ENCODE measurements around the gene HECTD4. TPM values are rescaled to one million over a fixed set of nuclear protein-coding genes. Genes with fewer than 3 reads are reported as not detected.
"Not testable (repeated sequence)": the region's sequence is repeated elsewhere in the genome, so short reads cannot be mapped to it uniquely, and the experiment has no call there.

The HECTD4 gene
- total RNA-seq, 1 donor from 2014 or later, result 16.7 TPM

DNA sequence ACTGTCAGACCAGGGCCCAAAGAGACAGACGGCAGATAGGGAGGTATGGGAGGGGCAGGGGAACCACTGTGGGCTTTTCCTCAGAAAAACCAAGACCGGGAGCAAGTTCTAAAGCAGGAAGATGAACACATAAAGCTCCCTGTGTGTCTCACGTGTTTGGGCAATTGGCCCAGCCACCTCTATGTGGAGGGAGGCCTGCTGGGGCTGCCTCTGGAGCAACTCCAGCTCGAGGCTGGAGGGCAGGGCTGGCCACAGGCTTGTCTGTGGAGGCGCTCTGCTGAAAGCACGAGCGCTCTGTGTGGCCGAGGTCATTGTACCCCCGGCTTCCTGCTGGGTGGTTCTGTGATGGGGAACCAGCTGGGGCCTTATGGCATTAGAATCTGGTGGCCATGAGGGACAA lies 220.5 kb downstream of the HECTD4 start:
- no peak for DNase-seq (ENCODE audit: low read depth in 2 of 2)

DNA sequence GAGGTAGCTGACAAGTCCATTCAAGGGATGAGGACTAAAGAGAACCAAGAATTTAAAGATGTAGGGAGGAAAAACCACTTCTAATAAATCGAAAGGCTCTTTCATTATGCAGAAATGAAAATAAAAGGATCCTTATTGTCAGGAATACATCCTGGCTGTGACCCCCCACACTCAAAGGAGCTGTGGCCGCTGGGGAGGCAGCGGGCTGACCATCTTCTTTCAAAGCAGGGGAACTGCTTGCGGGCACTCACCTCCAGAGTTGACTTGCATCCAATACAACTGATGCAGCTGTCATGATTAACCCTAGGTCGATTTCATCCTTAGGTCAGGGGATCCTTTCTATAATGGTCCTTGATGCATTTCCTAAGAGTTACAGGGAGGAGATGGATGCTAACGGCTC lies 221.6 kb downstream of the HECTD4 start:
- no peak for DNase-seq (ENCODE audit: low read depth in 2 of 2)

DNA sequence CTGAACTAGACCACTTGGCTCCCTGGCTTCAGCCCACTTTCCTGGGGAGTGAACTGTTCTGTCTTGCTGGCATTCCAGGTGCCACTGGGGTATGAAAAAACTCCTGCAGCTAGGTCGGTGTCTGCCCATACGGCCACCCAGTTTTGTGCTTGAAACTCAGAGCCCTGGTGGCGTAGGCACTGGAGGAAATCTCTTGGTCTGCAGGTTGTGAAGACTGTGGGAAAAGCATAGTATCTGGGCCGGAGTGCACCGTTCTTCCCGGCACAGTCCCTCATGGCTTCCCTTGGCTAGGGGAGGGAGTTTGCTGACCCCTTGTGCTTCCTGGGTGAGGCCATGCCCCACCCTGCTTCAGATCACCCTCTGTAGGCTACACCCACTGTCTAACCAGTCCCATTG lies 223.1 kb downstream of the HECTD4 start:
- DNase-seq (ENCODE audit: low read depth in 2 of 2), result no peak

DNA sequence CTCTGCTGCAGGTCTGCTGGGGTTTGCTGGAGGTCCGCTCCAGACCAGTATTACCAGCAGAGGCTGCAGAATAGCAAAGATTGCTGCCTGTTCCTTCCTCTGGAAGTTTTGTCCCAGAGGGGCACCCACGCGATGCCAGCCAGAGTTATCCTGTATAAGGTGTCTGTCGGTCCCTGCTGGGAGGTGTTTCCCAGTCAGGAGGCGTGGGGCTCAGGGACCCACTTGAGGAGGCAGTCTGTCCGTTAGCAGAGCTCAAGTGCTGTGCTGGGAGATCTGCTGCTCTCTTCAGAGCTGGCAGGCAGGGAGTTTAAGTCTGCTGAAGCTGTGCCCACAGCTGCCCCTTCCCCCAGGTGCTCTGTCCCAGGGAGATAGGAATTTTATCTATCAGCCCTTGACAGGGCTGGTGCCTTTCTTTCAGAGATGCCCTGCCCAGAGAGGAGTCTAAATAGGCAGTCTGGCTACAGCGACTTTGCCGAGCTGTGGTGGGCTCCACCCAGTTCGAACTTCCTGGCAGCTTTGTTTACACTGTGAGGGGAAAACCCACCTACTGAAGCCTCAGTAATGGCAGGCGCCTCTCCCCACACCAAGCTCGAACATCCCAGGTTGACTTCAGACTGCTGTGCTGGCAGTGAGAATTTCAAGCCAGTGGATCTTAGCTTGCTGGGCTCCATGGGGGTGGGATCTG lies 223.6 kb downstream of the HECTD4 start:
- not testable (repeated sequence) for DNase-seq (ENCODE audit: low read depth in 2 of 2)

DNA sequence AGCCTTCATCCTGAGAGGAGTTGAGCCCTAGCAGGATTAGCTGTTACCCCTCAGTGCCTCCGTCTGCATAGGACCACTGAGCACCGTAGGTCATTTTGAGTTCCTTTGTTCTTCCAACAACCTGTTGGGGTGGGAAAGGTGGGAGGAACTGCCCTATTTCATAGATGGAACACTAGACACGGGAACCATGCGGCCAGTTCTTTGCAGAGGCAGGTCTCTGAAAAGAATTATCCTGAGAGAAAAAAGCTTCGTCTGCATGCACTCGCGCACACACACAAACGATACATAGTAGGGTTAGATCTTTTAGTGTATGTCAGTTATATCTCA lies 228.4 kb downstream of the HECTD4 start:
- no peak for DNase-seq (ENCODE audit: low read depth in 2 of 2)

DNA sequence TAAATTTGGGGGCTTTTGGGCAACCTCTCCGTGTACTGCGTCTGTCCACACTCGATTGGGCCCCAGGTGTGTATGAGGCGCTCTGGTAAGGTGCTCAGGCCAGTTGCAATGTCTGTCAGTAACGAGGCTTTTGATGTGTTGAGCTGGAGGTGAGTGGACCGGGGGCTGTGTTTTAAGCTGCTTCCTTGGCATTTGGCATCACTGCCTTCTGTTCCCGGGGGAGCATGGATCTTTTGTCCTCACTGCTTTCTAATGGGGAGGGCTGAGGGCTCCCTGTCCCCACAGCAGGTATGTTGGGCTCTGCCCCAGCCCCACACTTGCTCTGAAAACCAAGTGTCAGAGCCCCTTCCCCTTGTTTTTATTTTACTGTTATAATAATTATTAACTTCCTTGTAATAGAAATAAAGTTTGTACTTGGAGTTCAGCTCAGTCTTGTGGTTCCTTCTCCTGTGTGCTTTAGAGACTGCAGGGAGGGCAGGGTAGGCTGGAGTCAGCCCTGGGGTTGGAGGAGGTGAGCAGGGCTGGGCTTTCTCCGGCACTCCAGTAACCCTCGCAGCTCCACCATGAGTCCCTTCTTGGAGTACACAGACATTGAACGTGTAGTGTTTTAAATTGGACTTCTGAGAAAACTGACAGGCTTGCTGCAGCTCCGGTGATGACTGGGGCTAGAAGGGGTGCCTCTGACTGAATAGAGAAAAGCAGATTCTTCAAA lies 228.9 kb downstream of the HECTD4 start:
- no peak for DNase-seq (ENCODE audit: low read depth in 2 of 2)

DNA sequence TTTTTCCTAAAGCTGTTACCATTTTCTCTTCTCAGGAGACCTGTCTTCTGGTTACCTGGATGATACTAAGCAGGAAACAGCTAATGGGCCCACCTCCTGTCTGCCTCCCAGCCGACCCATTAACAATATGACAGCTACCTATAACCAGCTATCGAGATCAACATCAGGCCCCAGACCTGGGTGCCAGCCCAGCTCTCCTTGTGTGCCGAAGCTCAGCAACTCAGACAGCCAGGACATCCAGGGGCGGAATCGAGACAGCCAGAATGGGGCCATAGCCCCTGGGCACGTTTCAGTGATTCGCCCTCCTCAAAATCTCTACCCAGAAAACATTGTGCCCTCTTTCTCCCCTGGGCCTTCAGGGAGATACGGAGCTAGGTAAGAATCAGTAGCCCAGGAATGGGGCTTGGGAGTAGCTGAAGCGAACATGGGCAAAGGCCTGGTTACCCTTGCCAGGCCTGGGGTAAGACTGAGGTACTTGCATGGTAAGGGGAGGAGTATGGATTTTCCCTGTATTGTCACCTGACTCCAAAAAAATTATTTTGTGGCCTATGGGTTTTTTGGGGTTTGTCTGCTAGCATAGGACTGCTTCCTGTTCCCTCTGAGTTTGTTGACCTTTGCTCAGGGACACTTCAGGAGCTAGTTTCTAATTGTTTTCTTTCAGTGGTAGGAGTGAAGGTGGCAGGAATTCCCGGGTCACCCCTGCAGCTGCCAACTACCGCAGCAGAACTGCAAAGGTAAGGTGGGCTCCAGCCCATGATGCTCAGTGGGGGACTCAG lies 230.3 kb downstream of the HECTD4 start:
- DNase-seq (ENCODE audit: low read depth in 2 of 2), result no peak

DNA sequence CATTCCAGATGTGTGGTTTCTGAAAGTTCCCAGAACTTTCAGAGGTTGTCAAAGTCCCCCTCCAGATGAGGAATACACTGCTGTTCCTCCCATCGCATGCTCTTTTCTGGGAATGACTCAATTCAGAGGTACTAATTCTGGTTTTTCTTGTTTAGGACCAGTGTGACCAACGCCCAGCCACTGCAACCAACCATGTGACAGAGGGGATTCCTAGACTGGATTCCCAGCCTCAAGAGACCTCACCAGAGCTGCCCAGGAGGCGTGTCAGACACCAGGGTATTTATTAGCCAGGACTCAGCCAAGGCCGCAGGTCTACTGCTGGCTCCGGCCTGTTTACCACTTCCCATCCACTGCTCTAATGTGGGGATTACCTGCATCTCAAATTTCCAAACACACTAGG lies 232.6 kb downstream of the HECTD4 start:
- no peak for DNase-seq (ENCODE audit: low read depth in 2 of 2)

DNA sequence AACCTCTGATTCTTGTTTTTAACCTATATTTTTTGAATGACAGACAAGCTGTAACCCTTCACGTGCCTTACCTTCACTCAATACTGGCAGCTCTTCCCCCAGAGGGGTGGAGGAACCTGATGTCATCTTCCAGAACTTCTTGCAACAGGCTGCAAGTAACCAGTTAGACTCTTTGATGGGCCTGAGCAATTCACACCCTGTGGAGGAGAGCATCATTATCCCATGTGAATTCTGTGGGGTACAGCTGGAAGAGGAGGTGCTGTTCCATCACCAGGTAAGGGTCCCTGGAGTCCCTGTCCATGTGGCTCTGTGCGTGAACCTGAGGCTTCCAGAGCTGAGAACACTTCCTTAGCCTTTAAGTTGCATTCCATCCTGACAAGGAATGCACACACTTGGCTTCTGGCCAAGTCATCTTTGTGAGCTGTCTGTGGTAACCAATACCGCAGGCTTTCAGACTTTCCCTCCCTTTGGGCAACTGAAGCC lies 234.2 kb downstream of the HECTD4 start:
- peak in 1 of 2 donors; percentile 65 for DNase-seq (ENCODE audit: low read depth in 2 of 2)

DNA sequence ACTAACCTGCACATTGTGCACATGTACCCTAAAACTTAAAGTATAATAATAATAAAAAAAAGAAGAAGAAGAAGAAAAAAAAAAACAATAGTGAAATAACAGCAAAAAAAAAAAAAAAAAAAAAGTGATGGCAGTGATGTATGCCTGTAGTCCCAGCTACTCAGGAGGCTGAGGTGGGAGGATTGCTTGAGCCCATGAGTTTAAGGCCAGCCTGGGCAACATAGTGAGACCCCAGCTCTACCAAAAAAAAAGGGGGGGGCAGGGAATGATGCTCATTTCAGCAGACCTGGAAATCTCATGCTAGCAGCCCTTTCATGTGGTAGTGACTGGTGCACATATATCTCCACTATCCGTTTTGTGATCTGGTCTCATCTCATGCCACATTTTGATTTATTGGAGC lies 236.1 kb downstream of the HECTD4 start:
- DNase-seq (ENCODE audit: low read depth in 2 of 2), result no peak

DNA sequence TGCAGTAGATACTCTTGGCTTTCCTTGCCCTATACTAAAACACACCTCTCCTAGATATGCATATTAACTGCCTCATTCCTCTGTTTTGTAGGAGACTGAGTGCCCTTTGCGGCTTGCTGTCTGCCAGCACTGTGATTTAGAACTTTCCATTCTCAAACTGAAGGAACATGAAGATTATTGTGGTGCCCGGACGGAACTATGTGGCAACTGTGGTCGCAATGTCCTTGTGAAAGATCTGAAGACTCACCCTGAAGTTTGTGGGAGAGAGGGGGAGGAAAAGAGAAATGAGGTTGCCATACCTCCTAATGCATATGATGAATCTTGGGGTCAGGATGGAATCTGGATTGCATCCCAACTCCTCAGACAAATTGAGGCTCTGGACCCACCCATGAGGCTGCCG lies 241.5 kb downstream of the HECTD4 start:
- no peak for DNase-seq (ENCODE audit: low read depth in 2 of 2)

DNA sequence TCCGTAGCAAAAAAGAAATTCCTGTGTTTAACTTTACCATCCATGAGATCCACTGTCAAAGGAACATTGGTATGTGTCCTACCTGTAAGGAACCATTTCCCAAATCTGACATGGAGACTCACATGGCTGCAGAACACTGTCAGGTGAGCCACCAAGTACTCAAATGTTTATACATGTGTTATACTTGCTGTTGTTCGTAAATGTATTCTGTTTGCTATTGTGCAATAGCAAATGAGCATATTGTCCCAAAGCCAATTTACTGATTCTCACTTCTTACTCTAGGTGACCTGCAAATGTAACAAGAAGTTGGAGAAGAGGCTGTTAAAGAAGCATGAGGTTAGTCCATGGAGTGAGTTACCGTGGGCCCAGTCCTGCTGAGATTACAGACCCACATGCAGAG lies 247.5 kb downstream of the HECTD4 start:
- no peak for DNase-seq (ENCODE audit: low read depth in 2 of 2)

DNA sequence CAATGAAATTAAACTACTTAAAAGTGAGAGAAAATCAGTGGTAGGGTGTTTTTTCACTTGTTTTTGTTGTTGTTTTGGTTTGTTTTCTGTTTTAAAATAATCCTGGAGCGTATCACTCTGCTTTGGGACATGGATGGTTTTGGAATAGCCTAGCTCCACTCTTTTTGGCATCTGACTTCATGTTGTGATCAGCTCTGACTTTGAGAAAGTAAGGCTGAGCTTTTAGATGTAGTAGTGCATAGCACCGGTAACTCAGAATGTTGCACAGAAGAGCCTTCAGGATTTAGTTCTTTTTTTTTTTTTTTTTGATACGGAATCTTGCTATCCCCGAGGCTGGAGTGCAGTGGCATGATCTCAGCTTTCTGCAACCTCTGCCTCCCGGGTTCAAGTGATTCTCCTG lies 248.8 kb downstream of the HECTD4 start:
- no peak for DNase-seq (ENCODE audit: low read depth in 2 of 2)

DNA sequence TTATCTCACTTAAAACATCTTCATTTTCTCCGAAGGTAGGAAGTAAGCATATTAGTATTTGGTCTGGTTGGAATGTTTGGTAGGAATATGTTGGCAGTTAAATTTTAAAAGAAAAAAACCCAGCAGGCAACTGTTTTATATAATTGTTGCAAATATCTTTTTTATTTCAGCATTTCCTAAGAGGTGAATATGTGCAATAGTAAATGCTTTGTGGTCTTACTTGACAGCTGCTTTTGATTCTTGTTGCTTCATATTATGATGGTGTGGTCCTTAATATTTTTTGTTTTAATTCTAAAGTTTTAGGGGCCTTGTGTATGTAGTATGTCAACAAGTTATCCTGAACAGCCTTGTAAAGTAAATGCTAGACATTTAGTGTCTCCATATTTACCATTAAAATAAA lies 250.5 kb downstream of the HECTD4 start:
- no peak for DNase-seq (ENCODE audit: low read depth in 2 of 2)

DNA sequence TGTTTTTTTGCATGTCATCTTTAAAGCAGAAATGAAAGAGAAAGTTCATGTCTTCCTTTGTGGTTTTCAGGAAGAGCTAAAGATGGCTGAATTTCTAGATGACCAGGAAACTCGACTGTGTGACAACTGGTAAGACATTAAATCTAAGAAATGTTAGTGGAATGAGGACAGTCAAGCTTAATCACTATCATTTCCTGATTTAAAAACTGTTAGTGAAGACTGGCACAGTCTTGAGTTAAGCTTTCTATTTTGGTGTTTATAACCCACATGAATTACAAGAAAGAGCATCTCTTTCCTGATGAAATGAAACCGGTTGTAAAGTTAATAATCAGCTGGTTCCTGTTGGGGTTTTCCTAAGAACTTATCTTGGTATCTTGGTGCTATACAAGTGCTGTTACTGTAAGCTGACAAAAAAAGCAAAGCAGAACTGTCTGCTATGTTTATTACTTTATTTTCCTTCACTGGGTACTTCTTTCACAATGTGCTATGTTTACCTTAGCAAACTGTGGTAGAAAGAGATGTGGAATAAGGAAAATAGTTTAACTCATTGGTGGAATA lies 251.7 kb downstream of the HECTD4 start:
- DNase-seq (ENCODE audit: low read depth in 2 of 2), result peak; percentile 32 to 78

DNA sequence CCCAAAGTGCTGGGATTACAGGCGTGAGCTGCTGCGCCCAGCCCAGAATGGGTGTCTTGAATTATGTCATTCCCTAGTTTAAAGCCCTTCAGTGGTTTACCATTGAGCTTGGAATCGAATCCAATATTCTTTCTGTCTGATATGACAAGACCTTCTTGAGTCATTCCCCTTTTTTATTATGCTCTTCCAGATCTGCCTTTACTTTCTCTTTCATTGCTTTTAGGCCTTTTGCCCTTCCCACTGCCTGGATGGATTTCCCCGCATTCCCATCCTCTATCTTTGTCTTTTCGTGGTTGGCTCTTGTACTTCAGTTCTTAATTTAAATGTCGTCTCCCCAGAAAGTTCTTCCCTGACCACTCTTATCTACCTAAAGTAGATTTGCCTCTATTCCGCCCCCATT lies 255.3 kb downstream of the HECTD4 start:
- peak in 1 of 2 donors; percentile 23 for DNase-seq (ENCODE audit: low read depth in 2 of 2)

DNA sequence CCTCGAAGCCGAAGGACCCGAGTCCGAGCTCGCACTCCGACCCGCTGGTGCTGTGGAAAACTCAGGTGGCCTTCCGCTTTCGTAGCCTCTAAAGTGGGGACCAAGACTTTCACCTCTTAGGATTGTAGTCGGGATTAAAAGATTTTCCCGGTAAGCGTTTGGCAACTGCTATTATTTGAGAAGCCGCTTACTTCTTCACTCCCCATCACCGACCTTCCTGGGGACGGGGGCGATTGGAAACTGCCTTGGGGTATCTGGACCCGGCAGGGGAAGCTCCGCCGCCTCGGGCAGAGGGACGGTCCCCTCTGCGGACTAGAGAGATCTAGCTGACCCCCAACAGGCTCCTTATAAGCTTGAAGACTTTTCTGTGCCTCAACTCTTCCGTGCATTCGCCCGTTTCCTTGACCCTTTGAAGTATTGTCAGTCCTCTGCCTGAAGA lies 256.2 kb downstream of the HECTD4 start:
- peak in 1 of 2 donors; percentile 14 for DNase-seq (ENCODE audit: low read depth in 2 of 2)

DNA sequence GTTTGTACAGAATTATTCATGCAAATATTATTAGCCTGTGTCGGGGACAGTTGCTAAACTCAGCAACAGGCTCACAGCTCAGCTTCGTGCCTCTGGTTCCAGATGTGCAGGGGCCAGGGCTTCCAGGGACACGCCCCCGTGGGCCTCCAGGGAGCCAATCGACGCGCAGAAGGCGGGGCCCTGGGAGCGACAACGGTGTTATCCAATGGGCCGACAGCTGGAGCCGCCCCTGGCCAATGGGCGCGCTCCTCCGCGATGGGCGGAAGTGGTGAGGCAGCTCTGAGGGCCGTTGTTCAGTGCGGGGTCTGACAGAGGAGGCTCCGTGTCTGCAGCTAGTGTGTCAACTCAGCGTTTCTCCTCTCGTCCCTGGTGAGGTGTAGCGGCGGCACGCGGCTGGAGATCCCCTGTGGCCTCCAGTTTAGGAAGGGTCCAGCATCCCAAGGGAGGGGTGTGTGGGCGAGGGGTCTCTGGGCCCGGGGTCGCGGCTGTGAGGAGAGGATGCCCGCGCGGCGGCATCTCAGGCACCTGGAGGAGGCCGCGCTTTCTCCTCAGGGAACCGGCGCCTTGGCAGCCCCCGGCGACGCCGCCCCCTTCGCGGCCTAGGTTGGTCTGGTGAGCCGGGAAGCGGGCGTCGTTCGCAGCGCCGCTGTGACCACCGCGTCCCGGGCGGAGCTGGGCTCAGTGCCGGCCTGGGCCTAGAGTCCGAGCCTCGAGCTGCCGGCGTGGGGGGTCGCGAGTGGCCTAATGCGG lies 256.8 kb downstream of the HECTD4 start, which contains the start of gene TRAFD1:
Gene TRAFD1 (plus strand): TSS at position 311 of the 750 bp plus-strand sequence. CDS start 4,963 bp downstream, outside the sequence.
- DNase-seq (ENCODE audit: low read depth in 2 of 2), result peak; percentile 98 to 99

DNA sequence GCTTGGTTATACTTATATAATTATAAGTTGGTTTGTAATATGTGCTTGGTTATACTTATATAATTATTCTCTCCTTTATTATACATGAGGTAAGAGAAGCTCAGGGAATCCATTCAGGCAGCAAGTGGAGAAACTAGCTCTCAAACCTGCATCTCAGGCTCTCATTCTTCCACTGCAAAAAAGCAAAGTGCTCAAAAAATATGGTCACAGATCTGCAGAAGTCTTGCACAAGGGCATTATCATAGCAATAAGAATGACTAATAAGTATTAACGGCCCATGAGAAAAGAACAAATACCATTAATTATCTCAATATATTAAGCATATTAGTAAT lies 257.3 kb downstream of the HECTD4 start:
- no peak for DNase-seq (ENCODE audit: low read depth in 2 of 2)

DNA sequence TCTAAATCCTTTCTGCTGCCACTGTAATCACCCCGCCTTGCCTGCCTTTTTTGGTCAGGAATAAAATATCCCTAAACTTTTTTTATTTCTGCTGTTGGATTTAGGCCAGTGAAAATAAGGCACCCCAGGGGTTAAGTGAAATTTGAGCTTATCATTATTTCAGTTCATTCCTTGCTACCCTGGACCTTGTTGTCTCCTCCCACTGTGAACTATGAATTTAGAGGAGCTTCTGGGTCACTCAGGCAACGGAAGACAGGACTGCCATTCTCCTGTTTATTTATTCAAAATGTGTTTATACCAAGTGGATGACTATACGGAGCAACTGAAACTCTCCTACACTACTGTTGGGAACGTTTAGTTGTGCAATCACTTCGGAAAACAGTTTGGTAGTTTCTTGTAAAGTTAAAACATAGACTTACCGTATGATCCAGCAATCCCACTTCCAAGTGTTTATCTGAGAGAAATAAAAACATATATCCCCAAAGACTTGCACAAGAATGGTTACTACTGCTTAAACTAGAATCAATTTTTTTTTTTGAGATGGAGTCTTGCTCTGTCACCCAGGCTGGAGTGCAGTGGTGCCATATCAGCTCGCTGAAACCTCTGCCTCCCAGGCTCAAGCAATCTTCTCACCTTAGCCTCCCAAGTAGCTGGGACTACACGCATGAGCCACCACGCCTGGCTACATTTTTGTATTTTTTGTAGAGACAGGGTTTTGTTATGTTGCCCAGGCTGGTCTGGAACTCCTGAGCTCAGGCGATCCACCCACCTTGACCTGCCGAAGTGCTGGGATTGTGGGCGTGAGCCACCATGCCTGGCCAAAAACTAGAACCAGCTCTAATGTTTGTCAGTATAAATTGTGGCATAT lies 259.2 kb downstream of the HECTD4 start:
- DNase-seq (ENCODE audit: low read depth in 2 of 2), result peak in 1 of 2 donors; percentile 17

Data from lung microvascular endothelial cell (primary cell).